ENCODE measurements around the gene PNPLA8.

- TF ChIP-seq POLR2A (IDR thresholded peaks at IDR 0.05; ENCODE audit: low read length) = no peak
- TF ChIP-seq GATA1 (IDR thresholded peaks at IDR 0.05; ENCODE audit: low read depth, low read length) = no peak
Measured at GRCh38 chr7:108450160-108450559, 75.8 kb downstream of the PNPLA8 start.

Measured in erythroblast (primary cell).